ENCODE results near the gene LGSN. TPM values are rescaled to one million over a fixed set of nuclear protein-coding genes. Genes with fewer than 3 reads are reported as not detected.

LGSN gene
- total RNA-seq, result not detected in 2 replicates

GRCh38 chr6:63319939-63320338 lies at the start of gene LGSN:
LGSN (minus strand) TSS chr6:63319983; CDS start chr6:63319943, 40 bp downstream.

Small RNA genes lying within 50 kb of the gene (small RNA-seq; reads per million reads assigned to genes)
- gene SPTLC1P3, result not detected

Other genes with a start within 250 kb of the LGSN start
- gene FKBP1C, start 108.5 kb downstream of the LGSN start, total RNA-seq, result 0.38 and 2.9 TPM in 2 replicates

Data from vein endothelial cell (primary cell).